Endothelial cell of umbilical vein (primary cell): ENCODE results near the gene BCL11B. TPM values are rescaled to one million over a fixed set of nuclear protein-coding genes. Genes with fewer than 3 reads are reported as not detected.

ENCODE experiments used
- BruUV-seq: library from RNA; stranded (reverse); fragments of 400-500 nt; replicated peaks from 2 replicates; lab custom pipeline; 2021; lab: Mats Ljungman, UMichigan
- CTCF ChIA-PET: fragments of 300-600, 350-600 bp; sonication (Branson Sonifier 250); formaldehyde crosslinking; loops from one replicate; lab custom pipeline; 2021; ENCODE audit warnings: antibody characterized with exemption, inconsistent platforms; lab: Charles Lee
- POLR2A ChIA-PET: fragments of 300-600, 350-600 bp; sonication (Branson Sonifier 250); formaldehyde crosslinking; loops from one replicate; lab custom pipeline; 2021; ENCODE audit warnings: antibody characterized with exemption, inconsistent platforms; lab: Charles Lee
- DNase-seq: peaks from one replicate; pipeline ENCODE4 v3.0.0-alpha.2; 2011; ENCODE audit warnings: low read depth, low spot score
- FAIRE-seq: peaks from 2 replicates; lab custom pipeline; 2011; peaks lifted over from hg19 to GRCh38; lab: Jason Lieb, UNC
- H2AFZ ChIP-seq: 2 replicates; pipeline ENCODE4 v1.6.0; 2012; ENCODE audit warnings: low read depth, low read length, control low read depth, inconsistent platforms
- H3K27ac ChIP-seq: 2 replicates; pipeline ENCODE4 v1.5.1; 2011; ENCODE audit warnings: low read depth, mild to moderate bottlenecking, control low read depth, low read length, moderate library complexity; ENCODE audit not compliant: insufficient read depth
- H3K27me3 ChIP-seq, 2 experiments: 2 replicates each; pipeline versions ENCODE4 v1.6.0 to v1.6.1; 2011; ENCODE audit warnings: low read length in 2 of 2, mixed read lengths in 1 of 2; ENCODE audit not compliant: control insufficient read depth in 2 of 2, insufficient read depth in 2 of 2
- H3K36me3 ChIP-seq, 2 experiments: 2 replicates in 1 of 2; 3 replicates in 1 of 2; pipeline ENCODE4 v1.5.1; 2011; ENCODE audit warnings: low read length in 2 of 2, mild to moderate bottlenecking in 1 of 2, moderate library complexity in 1 of 2; ENCODE audit not compliant: control insufficient read depth in 2 of 2, insufficient read depth in 2 of 2; ENCODE audit errors: extremely low read depth in 1 of 2
- H3K4me1 ChIP-seq: 3 replicates; pipeline ENCODE4 v1.5.1; 2011; ENCODE audit warnings: mild to moderate bottlenecking, low read length; ENCODE audit not compliant: control insufficient read depth, insufficient read depth; ENCODE audit errors: extremely low read depth
- H3K4me2 ChIP-seq: 2 replicates; pipeline ENCODE4 v1.6.1; 2011; ENCODE audit warnings: low read length, control low read depth, mixed read lengths; ENCODE audit not compliant: insufficient read depth
- H3K4me3 ChIP-seq, 3 experiments: fragments of 200-600 bp in 1 of 3; sonication (generic), shearing (Covaris generic) in 1 of 3; replicated peaks in 1 of 3; 2 replicates each; pipeline ENCODE4 v1.5.1; 2011 to 2016; ENCODE audit warnings: control low read depth in 3 of 3, low read length in 3 of 3, mild to moderate bottlenecking in 2 of 3, inconsistent platforms in 1 of 3, low read depth in 1 of 3, moderate library complexity in 1 of 3; ENCODE audit not compliant: insufficient read depth in 1 of 3
- H3K79me2 ChIP-seq: 2 replicates; pipeline ENCODE4 v1.6.0; 2012; ENCODE audit warnings: low read length, inconsistent platforms; ENCODE audit not compliant: control insufficient read depth, insufficient read depth
- H3K9ac ChIP-seq: replicated peaks from 2 replicates; pipeline ENCODE3; 2011; ENCODE audit warnings: low read length, control low read depth; ENCODE audit not compliant: insufficient read depth; ENCODE audit errors: extremely low read depth
- H3K9me1 ChIP-seq: replicated peaks from 3 replicates; pipeline ENCODE4 v1.6.0; 2011; ENCODE audit warnings: mild to moderate bottlenecking, low read length; ENCODE audit not compliant: control insufficient read depth, insufficient read depth; ENCODE audit errors: extremely low read depth
- H3K9me3 ChIP-seq: replicated peaks from 2 replicates; pipeline ENCODE4 v1.5.1; 2012; ENCODE audit warnings: low read length, inconsistent platforms; ENCODE audit not compliant: control insufficient read depth, insufficient read depth
- H4K20me1 ChIP-seq: replicated peaks from 2 replicates; pipeline ENCODE3; 2011; ENCODE audit warnings: mild to moderate bottlenecking, low read length; ENCODE audit not compliant: control insufficient read depth, insufficient read depth; ENCODE audit errors: extremely low read depth
- EZH2 ChIP-seq: IDR thresholded peaks from 2 replicates; pipeline ENCODE4 v1.6.1; 2012; ENCODE audit warnings: borderline replicate concordance, low read depth, mild to moderate bottlenecking, moderate library complexity, low read length, inconsistent platforms; ENCODE audit not compliant: severe bottlenecking
- FOS ChIP-seq: IDR thresholded peaks from 2 replicates; pipeline ENCODE4 v1.6.1; 2011; ENCODE audit warnings: mild to moderate bottlenecking, low read length, moderate library complexity, borderline replicate concordance; ENCODE audit not compliant: insufficient read depth
- GATA2 ChIP-seq: IDR thresholded peaks from 2 replicates; pipeline ENCODE4 v1.7.0; 2011; ENCODE audit warnings: low read depth, mild to moderate bottlenecking, moderate library complexity, mixed read lengths, low read length; ENCODE audit not compliant: insufficient read length, insufficient read depth
- JUN ChIP-seq: IDR thresholded peaks from 2 replicates; pipeline ENCODE4 v1.6.1; 2011; ENCODE audit warnings: borderline replicate concordance, low read depth; ENCODE audit not compliant: insufficient read length, insufficient read depth
- MYC ChIP-seq: IDR thresholded peaks from one replicate; pipeline ENCODE4 v1.6.1; 2011; ENCODE audit warnings: mild to moderate bottlenecking, low read depth, low read length
- POLR2A ChIP-seq: IDR thresholded peaks from 2 replicates; pipeline ENCODE4 v1.6.1; 2012; ENCODE audit warnings: low read depth, mild to moderate bottlenecking, control low read depth, low read length
- POLR2AphosphoS5 ChIP-seq: IDR thresholded peaks from 2 replicates; pipeline ENCODE4 v1.6.1; 2012; ENCODE audit warnings: low read depth, mild to moderate bottlenecking, control low read depth, low read length, moderate library complexity; ENCODE audit not compliant: insufficient read depth
- dilution Hi-C: fragments of 300-500 bp; cut with MboI; formaldehyde crosslinking; loops from one replicate; pipeline ENCODE4 v1.15.0; 2019; ENCODE audit warnings: low sequenced_read_pairs; ENCODE audit not compliant: extremely low pct_ligation_motif_present
- intact Hi-C: fragments of 100-400 bp; cut with micrococcal nuclease; formaldehyde crosslinking; loops from one replicate; pipeline ENCODE4 v1.10.0; 2022
- polyA plus RNA-seq, 4 experiments: library from polyadenylated mRNA; depleted of rRNA in 3 of 4; stranded (reverse) in 3 of 4; unstranded in 1 of 4; fragments of >200 nt; gene quantifications; 2 replicates each; pipeline versions ENCODE4 v1.2.1 to v1.2.3, GENCODE V29; 2011 to 2012; ENCODE audit warnings: missing spikeins in 1 of 4
- total RNA-seq: library from RNA; stranded (reverse); gene quantifications from 2 replicates; pipeline ENCODE4 v1.2.3, GENCODE V29; 2021
- TF ChIP-seq, protein P1 (sequence below), 2 donors: IDR thresholded peaks; 1 replicate in 1 of 2; 2 replicates in 1 of 2; pipeline ENCODE4 v1.5.1; 2011; ENCODE audit warnings: low read length in 2 of 2, mild to moderate bottlenecking in 2 of 2, moderate library complexity in 2 of 2, control low read depth in 1 of 2, inconsistent platforms in 1 of 2, low read depth in 1 of 2; ENCODE audit not compliant: insufficient read depth in 1 of 2; ENCODE audit errors: extremely low read depth in 1 of 2
- TF ChIP-seq, protein P2 (sequence below): IDR thresholded peaks from 2 replicates; pipeline ENCODE4 v1.6.1; 2011; ENCODE audit not compliant: insufficient read depth, insufficient read length

BCL11B gene
- total and polyA plus RNA-seq, 2 donors (not counting 3 experiments of a cell fraction or from before 2014, with no cell fraction given): 0.03 to 0.07 TPM

GRCh38 chr14:99125616-99126431 lies 146.2 kb downstream of the BCL11B start:
- FAIRE-seq (no peak), DNase-seq (no peak)
- no peaks in the 10 kb centered on the region for H3K79me2 ChIP-seq
- intact Hi-C loops (no loop called here), dilution Hi-C loops (no loop called here)
- H3K9me3 ChIP-seq: no peaks in the 10 kb centered on the region
- H3K27me3 ChIP-seq: no peaks in the 10 kb centered on the region
- BruUV-seq: no TSS peak
- no peaks in the 10 kb centered on the region for H3K9me1 ChIP-seq
- no peak overlapping the region for H2AFZ ChIP-seq
- no peaks in the 10 kb centered on the region for H4K20me1 ChIP-seq
- no peak overlapping the region for H3K27ac ChIP-seq
- H3K4me1 ChIP-seq: no peaks in the 10 kb centered on the region
- no peak overlapping the region for H3K4me3 ChIP-seq
- POLR2A ChIA-PET: no interaction called here
- H3K36me3 ChIP-seq: no peaks in the 10 kb centered on the region
- TF ChIP-seq POLR2AphosphoS5 (no peak), JUN (no peak), EZH2 (no peak), POLR2A (no peak), MYC (no peak), FOS (no peak), GATA2 (no peak)
- TF ChIP-seq, protein P1, sequence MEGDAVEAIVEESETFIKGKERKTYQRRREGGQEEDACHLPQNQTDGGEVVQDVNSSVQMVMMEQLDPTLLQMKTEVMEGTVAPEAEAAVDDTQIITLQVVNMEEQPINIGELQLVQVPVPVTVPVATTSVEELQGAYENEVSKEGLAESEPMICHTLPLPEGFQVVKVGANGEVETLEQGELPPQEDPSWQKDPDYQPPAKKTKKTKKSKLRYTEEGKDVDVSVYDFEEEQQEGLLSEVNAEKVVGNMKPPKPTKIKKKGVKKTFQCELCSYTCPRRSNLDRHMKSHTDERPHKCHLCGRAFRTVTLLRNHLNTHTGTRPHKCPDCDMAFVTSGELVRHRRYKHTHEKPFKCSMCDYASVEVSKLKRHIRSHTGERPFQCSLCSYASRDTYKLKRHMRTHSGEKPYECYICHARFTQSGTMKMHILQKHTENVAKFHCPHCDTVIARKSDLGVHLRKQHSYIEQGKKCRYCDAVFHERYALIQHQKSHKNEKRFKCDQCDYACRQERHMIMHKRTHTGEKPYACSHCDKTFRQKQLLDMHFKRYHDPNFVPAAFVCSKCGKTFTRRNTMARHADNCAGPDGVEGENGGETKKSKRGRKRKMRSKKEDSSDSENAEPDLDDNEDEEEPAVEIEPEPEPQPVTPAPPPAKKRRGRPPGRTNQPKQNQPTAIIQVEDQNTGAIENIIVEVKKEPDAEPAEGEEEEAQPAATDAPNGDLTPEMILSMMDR (IDR thresholded peaks at IDR 0.05; ENCODE audit: extremely low read depth in 1 of 2, insufficient read depth in 1 of 2, low read depth in 1 of 2, low read length in 2 of 2): no peak
- TF ChIP-seq, protein P2, sequence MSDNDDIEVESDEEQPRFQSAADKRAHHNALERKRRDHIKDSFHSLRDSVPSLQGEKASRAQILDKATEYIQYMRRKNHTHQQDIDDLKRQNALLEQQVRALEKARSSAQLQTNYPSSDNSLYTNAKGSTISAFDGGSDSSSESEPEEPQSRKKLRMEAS: no peak
- no peak overlapping the region for H3K9ac ChIP-seq
- H3K4me2 ChIP-seq: no peak overlapping the region
- CTCF ChIA-PET: no interaction called here
